K562 (cell line): ENCODE data around the gene SCN1B. TPM values are rescaled to one million over a fixed set of nuclear protein-coding genes. Genes with fewer than 3 reads are reported as not detected.

Experiments
- ATAC-seq: fragments of 200-7000 bp; cut with Tn5 transposase; 3 replicates; pipeline ENCODE4 v1.9.1; 2020; ENCODE audit warnings: moderate library complexity
- BruUV-seq: library from RNA; stranded (reverse); fragments of 400-500 nt; replicated peaks from 2 replicates; lab custom pipeline; 2021; lab: Mats Ljungman, UMichigan
- CTCF ChIA-PET: fragments of 300-600 bp; formaldehyde crosslinking; extraction: SDS; loops from one replicate; lab custom pipeline; 2021; ENCODE audit warnings: low intra/inter-chr PET ratio; lab: Yijun Ruan, JAX
- POLR2A ChIA-PET: fragments of 300-600, 350-650 bp; sonication (Branson Sonifier 250); formaldehyde crosslinking; extraction: SDS; loops from one replicate; lab custom pipeline; 2021; ENCODE audit warnings: antibody characterized with exemption, inconsistent platforms; lab: Yijun Ruan, JAX
- DNase-seq, 4 experiments: peaks; one replicate each; pipeline versions ENCODE4 v3.0.0 to v3.0.0-alpha.2; 2011 to 2018; ENCODE audit warnings: low spot score in 3 of 4, mixed read lengths in 3 of 4; ENCODE audit errors: extremely low read depth in 1 of 4
- FAIRE-seq: peaks from 2 replicates; lab custom pipeline; 2011; peaks lifted over from hg19 to GRCh38; lab: Jason Lieb, UNC
- H2AFZ ChIP-seq: 2 replicates; pipeline ENCODE4 v1.6.0; 2011; ENCODE audit warnings: low read depth, low read length, control low read depth, inconsistent platforms
- H3K27ac ChIP-seq: fragments of 200-600 bp; 3 replicates; pipeline ENCODE4 v1.8.0; 2011; ENCODE audit warnings: low read depth, mild to moderate bottlenecking, control low read depth, inconsistent platforms, low read length, moderate library complexity, mixed read lengths; ENCODE audit errors: extremely low read depth
- H3K27me3 ChIP-seq, 2 experiments: fragments of 300-600 bp in 1 of 2; 2 replicates in 1 of 2; 3 replicates in 1 of 2; pipeline versions ENCODE4 v1.6.0 to v1.8.0; 2011; ENCODE audit warnings: inconsistent platforms in 2 of 2, low read length in 2 of 2, mild to moderate bottlenecking in 1 of 2, mixed read lengths in 1 of 2, moderate library complexity in 1 of 2; ENCODE audit not compliant: control insufficient read depth in 2 of 2, insufficient read depth in 2 of 2
- H3K36me3 ChIP-seq: fragments of 300-600 bp; 3 replicates; pipeline ENCODE4 v1.8.0; 2011; ENCODE audit warnings: mild to moderate bottlenecking, low read length, inconsistent platforms; ENCODE audit not compliant: control insufficient read depth, insufficient read depth
- H3K4me1 ChIP-seq, 2 experiments: fragments of 200-600 bp in 1 of 2; replicated peaks in 1 of 2; 2 replicates in 1 of 2; 3 replicates in 1 of 2; pipeline versions ENCODE4 v1.5.1 to v1.8.0; 2011; ENCODE audit warnings: inconsistent platforms in 2 of 2, low read length in 2 of 2, mild to moderate bottlenecking in 1 of 2, mixed read lengths in 1 of 2, moderate library complexity in 1 of 2; ENCODE audit not compliant: control insufficient read depth in 2 of 2, insufficient read depth in 2 of 2
- H3K4me2 ChIP-seq: 2 replicates; pipeline ENCODE4 v1.6.1; 2011; ENCODE audit warnings: low read length, control low read depth, inconsistent platforms, mixed read lengths; ENCODE audit not compliant: insufficient read depth
- H3K4me3 ChIP-seq: fragments of 200-600 bp; sonication (generic), shearing (Covaris generic); 2 replicates; pipeline ENCODE4 v1.5.1; 2016; ENCODE audit warnings: control low read depth, inconsistent platforms
- H3K79me2 ChIP-seq: fragments of 200-600 bp; 3 replicates; pipeline ENCODE4 v1.8.0; 2011; ENCODE audit warnings: low read length, inconsistent platforms; ENCODE audit not compliant: control insufficient read depth, insufficient read depth
- H3K9ac ChIP-seq, 2 experiments: 2 replicates each; pipeline versions ENCODE4 v1.6.0 to v1.6.1; 2011; ENCODE audit warnings: low read depth in 2 of 2, low read length in 2 of 2, control low read depth in 1 of 2, inconsistent platforms in 1 of 2, mild to moderate bottlenecking in 1 of 2, mixed read lengths in 1 of 2; ENCODE audit not compliant: insufficient read depth in 1 of 2
- H3K9me1 ChIP-seq: one replicate; pipeline ENCODE4 v1.6.0; 2011; ENCODE audit warnings: inconsistent platforms, mild to moderate bottlenecking, low read length, moderate library complexity; ENCODE audit not compliant: control insufficient read depth, insufficient read depth
- H3K9me3 ChIP-seq: replicated peaks from 2 replicates; pipeline ENCODE4 v1.5.1; 2011; ENCODE audit warnings: low read depth, low read length, inconsistent platforms; ENCODE audit not compliant: control insufficient read depth, insufficient read depth
- H4K20me1 ChIP-seq: replicated peaks from 2 replicates; pipeline ENCODE4 v1.6.1; 2011; ENCODE audit warnings: low read length, inconsistent platforms, mixed read lengths; ENCODE audit not compliant: control insufficient read depth, insufficient read depth
- ARID1B ChIP-seq: fragments of 450-650 bp; IDR thresholded peaks from 2 replicates; pipeline ENCODE4 v1.6.1; 2016; ENCODE audit warnings: antibody characterized with exemption, mild to moderate bottlenecking, inconsistent platforms
- BACH1 ChIP-seq: fragments of 200-800 bp; sonication (Bioruptor generic); IDR thresholded peaks from 2 replicates; pipeline ENCODE4 v1.6.1; 2016; ENCODE audit warnings: missing genetic modification characterization, missing compliant biosample characterization
- E2F3 ChIP-seq: fragments of 250-450 bp; sonication (Bioruptor Pico); IDR thresholded peaks from 2 replicates; pipeline ENCODE4 v1.4.0; 2020; ENCODE audit warnings: mild to moderate bottlenecking
- EHMT2 ChIP-seq: fragments of 450-650 bp; IDR thresholded peaks from 2 replicates; pipeline ENCODE4 v1.6.1; 2018; ENCODE audit warnings: antibody characterized with exemption
- ETV5 ChIP-seq: sonication (generic); formaldehyde crosslinking; IDR thresholded peaks from 2 replicates; pipeline ENCODE4 v1.4.0; 2020; ENCODE audit warnings: low read depth, mild to moderate bottlenecking, missing genetic modification reagents
- FOXJ2 ChIP-seq: fragments of 200-800 bp; sonication (Bioruptor generic); IDR thresholded peaks from 2 replicates; pipeline ENCODE4 v1.6.1; 2016; ENCODE audit warnings: missing genetic modification characterization, missing compliant biosample characterization
- HNRNPLL ChIP-seq: fragments of 200-400 bp; formaldehyde crosslinking; IDR thresholded peaks from 2 replicates; pipeline ENCODE4 v1.6.1; 2017; ENCODE audit warnings: low read length, low read depth, mild to moderate bottlenecking; ENCODE audit not compliant: poor library complexity, severe bottlenecking
- RHOXF2B ChIP-seq: fragments of 250-450 bp; sonication (Bioruptor Pico); conservative IDR thresholded peaks from 2 replicates; pipeline ENCODE4 v1.5.1; 2021
- YBX1 ChIP-seq: fragments of 450-650 bp; IDR thresholded peaks from 2 replicates; pipeline ENCODE4 v1.7.1; 2016; ENCODE audit warnings: mild to moderate bottlenecking
- ZBTB17 ChIP-seq: fragments of 450-650 bp; formaldehyde crosslinking; IDR thresholded peaks from 2 replicates; pipeline ENCODE4 v1.4.0; 2020; ENCODE audit warnings: mild to moderate bottlenecking
- ZNF316 ChIP-seq: fragments of 450-650 bp; IDR thresholded peaks from 2 replicates; pipeline ENCODE4 v1.6.1; 2016
- ZNF764 ChIP-seq: fragments of 250-450 bp; sonication (Bioruptor Pico); IDR thresholded peaks from 2 replicates; pipeline ENCODE4 v1.4.0; 2020; ENCODE audit warnings: low read depth, mild to moderate bottlenecking, moderate library complexity
- whole genome bisulfite sequencing: fragments of 100-300 bp; shearing (Covaris generic); methylation state at CpG from one replicate; pipeline ENCODE4 v1.1.6; 2016; ENCODE audit warnings: low coverage, mixed read lengths; ENCODE audit not compliant: insufficient coverage; ENCODE audit errors: missing lambda C conversion rate; 5-methylcytosine and 5-hydroxymethylcytosine counted together
- in situ Hi-C: fragments of 300-500 bp; cut with MboI; formaldehyde crosslinking; loops from 4 replicates; pipeline ENCODE4 v1.15.0; 2018; ENCODE audit warnings: inconsistent platforms, mixed read lengths
- intact Hi-C: fragments of 100-400 bp; cut with micrococcal nuclease; formaldehyde crosslinking; loops from 2 replicates; pipeline ENCODE4 v1.14.2; 2022
- polyA plus RNA-seq, 8 experiments: library from polyadenylated mRNA; depleted of rRNA in 4 of 8; stranded (reverse) in 5 of 8; unstranded in 3 of 8; fragments of >200 nt; fragmentation: Nextera tagmentation in 2 of 8; fragmentation: Illumina TruSeq in 1 of 8; extraction: Ambion mirVana in 2 of 8; extraction: Trizol in 1 of 8; gene quantifications; 2 replicates each; pipeline versions ENCODE4 v1.2.1 to v1.2.3, GENCODE V29; 2011 to 2014; ENCODE audit warnings: inconsistent platforms in 1 of 8, missing spikeins in 1 of 8
- total RNA-seq, 7 experiments: library from RNA; depleted of rRNA in 6 of 7; stranded (reverse); fragments of >200 nt in 6 of 7; fragmentation: Illumina TruSeq in 2 of 7; extraction: Trizol in 2 of 7; gene quantifications; 2 replicates each; pipeline versions ENCODE4 v1.2.1 to v1.2.3, GENCODE V29; 2011 to 2021; ENCODE audit warnings: low replicate concordance in 1 of 7
- TF ChIP-seq, protein P1 (sequence below): IDR thresholded peaks from 2 replicates; pipeline ENCODE4 v1.6.1; 2011; ENCODE audit warnings: borderline replicate concordance, low read depth, mild to moderate bottlenecking, moderate library complexity, low read length; ENCODE audit not compliant: insufficient read depth, poor library complexity, severe bottlenecking
- TF ChIP-seq, protein P2 (sequence below): fragments of 250-450 bp; sonication (Bioruptor Pico); IDR thresholded peaks from 2 replicates; pipeline ENCODE4 v1.4.0; 2020

The SCN1B gene
- total and polyA plus RNA-seq, 9 of the 15 experiments (the other 6 are each of a cell fraction or from before 2014, with no cell fraction given), result 0.03 to 2.5 (median 0.91) TPM

DNA sequence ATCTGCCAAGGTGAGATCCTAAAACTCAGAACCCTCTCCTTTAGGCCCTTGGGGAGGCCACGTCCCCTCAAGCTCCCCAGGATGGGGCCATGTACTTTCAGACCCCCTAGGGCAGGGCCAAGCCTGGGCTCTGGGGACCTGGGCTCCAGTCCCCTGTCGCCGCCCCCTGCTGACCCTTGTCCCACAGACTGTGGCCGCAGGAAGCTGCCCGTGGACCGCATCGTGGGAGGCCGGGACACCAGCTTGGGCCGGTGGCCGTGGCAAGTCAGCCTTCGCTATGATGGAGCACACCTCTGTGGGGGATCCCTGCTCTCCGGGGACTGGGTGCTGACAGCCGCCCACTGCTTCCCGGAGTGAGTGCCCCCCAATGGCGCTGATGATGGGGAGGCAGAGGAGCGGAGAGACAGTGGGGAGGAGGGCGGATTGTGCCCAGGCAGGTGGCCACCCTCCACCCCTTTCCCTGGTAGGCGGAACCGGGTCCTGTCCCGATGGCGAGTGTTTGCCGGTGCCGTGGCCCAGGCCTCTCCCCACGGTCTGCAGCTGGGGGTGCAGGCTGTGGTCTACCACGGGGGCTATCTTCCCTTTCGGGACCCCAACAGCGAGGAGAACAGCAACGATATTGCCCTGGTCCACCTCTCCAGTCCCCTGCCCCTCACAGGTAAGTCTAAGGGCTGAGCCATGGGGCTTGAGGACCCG, 30.0 kb downstream of the SCN1B start:
- CTCF ChIA-PET, result no interaction called here
- POLR2A ChIA-PET, result interaction anchor here (0.6 kb wide), 1 partner anchor 81 kb away, joined by 3 read pairs; no protein-coding TSS in a partner anchor
- DNase-seq (no peak), ATAC-seq (no peak), FAIRE-seq (no peak)
- WGBS, result 24% methylated on average over 25 of the region's 29 CpGs
- H3K27ac ChIP-seq, result no peak overlapping the region
- H3K9me1 ChIP-seq, result no peaks in the 10 kb centered on the region
- in situ Hi-C loops, result no loop called here
- no peaks in the 10 kb centered on the region for H3K79me2 ChIP-seq
- intact Hi-C loops, result no loop called here
- H3K9me3 ChIP-seq, result no peaks in the 10 kb centered on the region
- no peak overlapping the region for H3K4me2 ChIP-seq
- peak overlapping the region in 1 of 2 experiments; percentile 4; a peak in 2 of 4 replicates for H3K9ac ChIP-seq
- no peaks in the 10 kb centered on the region for H3K36me3 ChIP-seq
- H4K20me1 ChIP-seq, result no peaks in the 10 kb centered on the region
- peaks cover 2 to 20% of the 10 kb centered on the region in 2 experiments; a peak in 2 of 5 replicates for H3K27me3 ChIP-seq
- H3K4me1 ChIP-seq, result peaks cover 0 to 14% of the 10 kb centered on the region in 2 experiments; a peak in 2 of 5 replicates
- BruUV-seq, result no TSS peak
- no peak overlapping the region for H2AFZ ChIP-seq
- TF ChIP-seq ARID1B, result no peak
- no peak for TF ChIP-seq EHMT2
- TF ChIP-seq ZBTB17, result no peak
- no peak for TF ChIP-seq E2F3 (CRISPR knock-in tag)
- no peak for TF ChIP-seq FOXJ2
- TF ChIP-seq, protein P1, sequence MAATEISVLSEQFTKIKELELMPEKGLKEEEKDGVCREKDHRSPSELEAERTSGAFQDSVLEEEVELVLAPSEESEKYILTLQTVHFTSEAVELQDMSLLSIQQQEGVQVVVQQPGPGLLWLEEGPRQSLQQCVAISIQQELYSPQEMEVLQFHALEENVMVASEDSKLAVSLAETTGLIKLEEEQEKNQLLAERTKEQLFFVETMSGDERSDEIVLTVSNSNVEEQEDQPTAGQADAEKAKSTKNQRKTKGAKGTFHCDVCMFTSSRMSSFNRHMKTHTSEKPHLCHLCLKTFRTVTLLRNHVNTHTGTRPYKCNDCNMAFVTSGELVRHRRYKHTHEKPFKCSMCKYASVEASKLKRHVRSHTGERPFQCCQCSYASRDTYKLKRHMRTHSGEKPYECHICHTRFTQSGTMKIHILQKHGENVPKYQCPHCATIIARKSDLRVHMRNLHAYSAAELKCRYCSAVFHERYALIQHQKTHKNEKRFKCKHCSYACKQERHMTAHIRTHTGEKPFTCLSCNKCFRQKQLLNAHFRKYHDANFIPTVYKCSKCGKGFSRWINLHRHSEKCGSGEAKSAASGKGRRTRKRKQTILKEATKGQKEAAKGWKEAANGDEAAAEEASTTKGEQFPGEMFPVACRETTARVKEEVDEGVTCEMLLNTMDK, result no peak
- TF ChIP-seq RHOXF2B (CRISPR knock-in tag), result no peak
- no peak for TF ChIP-seq YBX1
- no peak for TF ChIP-seq ZNF316
- no peak for TF ChIP-seq ETV5
- no peak for TF ChIP-seq HNRNPLL
- TF ChIP-seq, protein P2, sequence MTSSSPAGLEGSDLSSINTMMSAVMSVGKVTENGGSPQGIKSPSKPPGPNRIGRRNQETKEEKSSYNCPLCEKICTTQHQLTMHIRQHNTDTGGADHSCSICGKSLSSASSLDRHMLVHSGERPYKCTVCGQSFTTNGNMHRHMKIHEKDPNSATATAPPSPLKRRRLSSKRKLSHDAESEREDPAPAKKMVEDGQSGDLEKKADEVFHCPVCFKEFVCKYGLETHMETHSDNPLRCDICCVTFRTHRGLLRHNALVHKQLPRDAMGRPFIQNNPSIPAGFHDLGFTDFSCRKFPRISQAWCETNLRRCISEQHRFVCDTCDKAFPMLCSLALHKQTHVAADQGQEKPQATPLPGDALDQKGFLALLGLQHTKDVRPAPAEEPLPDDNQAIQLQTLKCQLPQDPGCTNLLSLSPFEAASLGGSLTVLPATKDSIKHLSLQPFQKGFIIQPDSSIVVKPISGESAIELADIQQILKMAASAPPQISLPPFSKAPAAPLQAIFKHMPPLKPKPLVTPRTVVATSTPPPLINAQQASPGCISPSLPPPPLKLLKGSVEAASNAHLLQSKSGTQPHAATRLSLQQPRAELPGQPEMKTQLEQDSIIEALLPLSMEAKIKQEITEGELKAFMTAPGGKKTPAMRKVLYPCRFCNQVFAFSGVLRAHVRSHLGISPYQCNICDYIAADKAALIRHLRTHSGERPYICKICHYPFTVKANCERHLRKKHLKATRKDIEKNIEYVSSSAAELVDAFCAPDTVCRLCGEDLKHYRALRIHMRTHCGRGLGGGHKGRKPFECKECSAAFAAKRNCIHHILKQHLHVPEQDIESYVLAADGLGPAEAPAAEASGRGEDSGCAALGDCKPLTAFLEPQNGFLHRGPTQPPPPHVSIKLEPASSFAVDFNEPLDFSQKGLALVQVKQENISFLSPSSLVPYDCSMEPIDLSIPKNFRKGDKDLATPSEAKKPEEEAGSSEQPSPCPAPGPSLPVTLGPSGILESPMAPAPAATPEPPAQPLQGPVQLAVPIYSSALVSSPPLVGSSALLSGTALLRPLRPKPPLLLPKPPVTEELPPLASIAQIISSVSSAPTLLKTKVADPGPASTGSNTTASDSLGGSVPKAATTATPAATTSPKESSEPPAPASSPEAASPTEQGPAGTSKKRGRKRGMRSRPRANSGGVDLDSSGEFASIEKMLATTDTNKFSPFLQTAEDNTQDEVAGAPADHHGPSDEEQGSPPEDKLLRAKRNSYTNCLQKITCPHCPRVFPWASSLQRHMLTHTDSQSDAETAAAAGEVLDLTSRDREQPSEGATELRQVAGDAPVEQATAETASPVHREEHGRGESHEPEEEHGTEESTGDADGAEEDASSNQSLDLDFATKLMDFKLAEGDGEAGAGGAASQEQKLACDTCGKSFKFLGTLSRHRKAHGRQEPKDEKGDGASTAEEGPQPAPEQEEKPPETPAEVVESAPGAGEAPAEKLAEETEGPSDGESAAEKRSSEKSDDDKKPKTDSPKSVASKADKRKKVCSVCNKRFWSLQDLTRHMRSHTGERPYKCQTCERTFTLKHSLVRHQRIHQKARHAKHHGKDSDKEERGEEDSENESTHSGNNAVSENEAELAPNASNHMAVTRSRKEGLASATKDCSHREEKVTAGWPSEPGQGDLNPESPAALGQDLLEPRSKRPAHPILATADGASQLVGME, result no peak
- no peak for TF ChIP-seq ZNF764 (CRISPR knock-in tag)
- TF ChIP-seq BACH1 (tag), result no peak
- no peak overlapping the region for H3K4me3 ChIP-seq
